ENCODE measurements around the gene HHIP. TPM values are rescaled to one million over a fixed set of nuclear protein-coding genes. Genes with fewer than 3 reads are reported as not detected.

Gene HHIP
- total RNA-seq, 1 experiment from 2014 or later = 0.32 TPM

DNA sequence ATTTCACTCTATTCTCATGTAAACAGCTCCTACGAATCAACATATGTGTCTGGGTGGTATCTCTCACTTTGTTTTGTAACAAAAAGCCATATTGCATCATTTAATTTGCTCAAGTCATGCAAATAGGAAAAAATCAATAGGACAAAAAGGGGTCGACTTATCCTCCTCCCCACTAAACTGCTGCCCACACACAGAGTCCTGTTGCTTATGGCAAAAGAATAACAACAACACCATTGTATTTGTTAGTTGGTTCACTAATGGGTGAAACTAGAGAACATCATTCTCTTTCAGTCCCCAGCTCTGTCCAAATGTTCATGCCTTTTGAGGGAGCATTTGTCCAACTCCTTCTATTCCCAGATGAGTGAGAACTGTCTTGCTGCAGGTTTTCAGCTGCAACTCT, 2.1 kb downstream of the HHIP start:
- Mint-ChIP-seq H3K4me3 (ENCODE audit: unreplicated experiment) (no peak overlapping the region), H3K36me3 (ENCODE audit: insufficient read depth, unreplicated experiment) (no peaks in the 10 kb centered on the region), H3K27me3 (ENCODE audit: insufficient read depth, unreplicated experiment) (peaks cover 13% of the 10 kb centered on the region), H3K9me3 (ENCODE audit: unreplicated experiment) (no peaks in the 10 kb centered on the region), H3K27ac (ENCODE audit: unreplicated experiment) (no peak overlapping the region), H3K4me1 (ENCODE audit: low read depth, unreplicated experiment) (no peaks in the 10 kb centered on the region)
- no TSS peak for BruUV-seq (replicated peaks)
- Histone ChIP-seq H3K36me3 (ENCODE audit: control insufficient read depth, insufficient read depth, low read length) (no peaks in the 10 kb centered on the region), H3K4me3 (ENCODE audit: low read depth, low read length) (no peak overlapping the region), H3K4me1 (no peaks in the 10 kb centered on the region), H3K27me3 (replicated peaks; ENCODE audit: control insufficient read depth, insufficient read depth, low read length) (no peaks in the 10 kb centered on the region), H3K9me3 (no peaks in the 10 kb centered on the region)
- intact Hi-C loops (cut with micrococcal nuclease; ENCODE audit: unreplicated experiment) = no loop called here
- ChIA-PET POLR2A (no interaction called here), CTCF (no interaction called here)
- TF ChIP-seq, protein P1, sequence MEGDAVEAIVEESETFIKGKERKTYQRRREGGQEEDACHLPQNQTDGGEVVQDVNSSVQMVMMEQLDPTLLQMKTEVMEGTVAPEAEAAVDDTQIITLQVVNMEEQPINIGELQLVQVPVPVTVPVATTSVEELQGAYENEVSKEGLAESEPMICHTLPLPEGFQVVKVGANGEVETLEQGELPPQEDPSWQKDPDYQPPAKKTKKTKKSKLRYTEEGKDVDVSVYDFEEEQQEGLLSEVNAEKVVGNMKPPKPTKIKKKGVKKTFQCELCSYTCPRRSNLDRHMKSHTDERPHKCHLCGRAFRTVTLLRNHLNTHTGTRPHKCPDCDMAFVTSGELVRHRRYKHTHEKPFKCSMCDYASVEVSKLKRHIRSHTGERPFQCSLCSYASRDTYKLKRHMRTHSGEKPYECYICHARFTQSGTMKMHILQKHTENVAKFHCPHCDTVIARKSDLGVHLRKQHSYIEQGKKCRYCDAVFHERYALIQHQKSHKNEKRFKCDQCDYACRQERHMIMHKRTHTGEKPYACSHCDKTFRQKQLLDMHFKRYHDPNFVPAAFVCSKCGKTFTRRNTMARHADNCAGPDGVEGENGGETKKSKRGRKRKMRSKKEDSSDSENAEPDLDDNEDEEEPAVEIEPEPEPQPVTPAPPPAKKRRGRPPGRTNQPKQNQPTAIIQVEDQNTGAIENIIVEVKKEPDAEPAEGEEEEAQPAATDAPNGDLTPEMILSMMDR (IDR thresholded peaks at IDR 0.05; ENCODE audit: insufficient read depth in 1 of 2, low read depth in 1 of 2, low read length in 1 of 2, severe bottlenecking in 1 of 2, unreplicated experiment in 1 of 2) = no peak
- no peak for DNase-seq

DNA sequence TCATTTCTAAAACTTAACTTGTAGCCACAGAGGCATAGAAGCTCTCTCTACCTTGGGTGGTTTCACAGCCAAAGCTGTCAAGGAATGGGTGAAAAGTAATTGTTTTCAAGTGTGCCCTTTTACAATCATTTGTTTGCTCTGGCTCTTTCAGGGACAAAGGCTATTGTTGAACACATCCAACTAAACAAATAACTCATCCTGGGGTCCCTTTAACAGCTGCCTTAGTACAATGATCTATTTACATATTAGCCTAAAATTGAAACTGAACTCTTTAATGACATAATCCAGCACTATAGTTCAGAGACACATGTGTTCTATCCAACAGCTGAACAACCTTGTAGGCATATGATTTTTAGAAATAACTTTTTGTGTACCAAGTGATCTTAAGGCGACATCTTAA, 3.7 kb downstream of the HHIP start:
- intact Hi-C loops (cut with micrococcal nuclease; ENCODE audit: unreplicated experiment) = no loop called here
- Mint-ChIP-seq H3K9me3 (ENCODE audit: unreplicated experiment) (no peaks in the 10 kb centered on the region), H3K4me1 (ENCODE audit: low read depth, unreplicated experiment) (no peaks in the 10 kb centered on the region), H3K36me3 (ENCODE audit: insufficient read depth, unreplicated experiment) (no peaks in the 10 kb centered on the region), H3K27me3 (ENCODE audit: insufficient read depth, unreplicated experiment) (peaks cover 13% of the 10 kb centered on the region), H3K27ac (ENCODE audit: unreplicated experiment) (no peak overlapping the region), H3K4me3 (ENCODE audit: unreplicated experiment) (no peak overlapping the region)
- Histone ChIP-seq H3K9me3 (no peaks in the 10 kb centered on the region), H3K4me3 (ENCODE audit: low read depth, low read length) (no peak overlapping the region), H3K4me1 (no peaks in the 10 kb centered on the region), H3K36me3 (ENCODE audit: control insufficient read depth, insufficient read depth, low read length) (no peaks in the 10 kb centered on the region), H3K27me3 (replicated peaks; ENCODE audit: control insufficient read depth, insufficient read depth, low read length) (no peaks in the 10 kb centered on the region)
- no peak for DNase-seq
- ChIA-PET CTCF (no interaction called here), POLR2A (no interaction called here)
- no TSS peak for BruUV-seq (replicated peaks)
- TF ChIP-seq, protein P1 (IDR thresholded peaks at IDR 0.05; ENCODE audit: insufficient read depth in 1 of 2, low read depth in 1 of 2, low read length in 1 of 2, severe bottlenecking in 1 of 2, unreplicated experiment in 1 of 2) = no peak

DNA sequence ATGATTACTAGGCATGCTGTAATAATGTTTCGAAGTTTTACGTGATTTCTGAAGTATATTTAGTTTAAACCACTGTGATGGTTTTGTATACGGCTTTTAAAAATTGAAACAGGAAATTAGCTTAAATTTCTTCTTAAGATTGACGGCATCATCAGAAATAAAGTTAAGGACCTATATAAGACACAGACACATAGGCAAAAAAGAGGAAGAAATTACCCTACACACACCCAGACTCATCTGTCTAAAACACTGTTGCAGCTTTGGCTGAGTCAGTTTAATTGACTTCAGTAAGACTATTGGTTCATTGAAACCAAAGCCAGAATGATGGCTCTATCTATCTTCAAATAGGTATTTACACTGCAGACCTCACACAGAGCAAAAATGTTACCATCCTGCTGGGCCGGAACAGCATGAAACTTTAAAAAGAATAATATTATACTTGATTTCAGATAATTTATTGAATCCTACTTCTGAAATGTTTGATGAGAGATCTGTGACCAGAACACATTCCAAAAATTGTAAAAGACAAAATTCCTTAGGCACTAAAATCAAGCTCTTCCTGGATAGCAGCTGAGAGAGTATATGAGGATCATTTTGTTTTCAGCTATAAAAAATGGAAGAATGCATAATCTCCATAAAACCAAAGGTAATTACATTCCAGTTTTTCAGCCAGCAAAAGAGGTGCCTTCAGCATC, 4.5 kb downstream of the HHIP start:
- Histone ChIP-seq H3K27me3 (replicated peaks; ENCODE audit: control insufficient read depth, insufficient read depth, low read length) (no peaks in the 10 kb centered on the region), H3K9me3 (no peaks in the 10 kb centered on the region), H3K4me3 (ENCODE audit: low read depth, low read length) (no peak overlapping the region), H3K4me1 (no peaks in the 10 kb centered on the region), H3K36me3 (ENCODE audit: control insufficient read depth, insufficient read depth, low read length) (no peaks in the 10 kb centered on the region)
- Mint-ChIP-seq H3K27ac (ENCODE audit: unreplicated experiment) (no peak overlapping the region), H3K4me1 (ENCODE audit: low read depth, unreplicated experiment) (no peaks in the 10 kb centered on the region), H3K9me3 (ENCODE audit: unreplicated experiment) (no peaks in the 10 kb centered on the region), H3K27me3 (ENCODE audit: insufficient read depth, unreplicated experiment) (peaks cover 15% of the 10 kb centered on the region), H3K36me3 (ENCODE audit: insufficient read depth, unreplicated experiment) (no peaks in the 10 kb centered on the region), H3K4me3 (ENCODE audit: unreplicated experiment) (no peak overlapping the region)
- TF ChIP-seq, protein P1 (IDR thresholded peaks at IDR 0.05; ENCODE audit: insufficient read depth in 1 of 2, low read depth in 1 of 2, low read length in 1 of 2, severe bottlenecking in 1 of 2, unreplicated experiment in 1 of 2) = no peak
- no TSS peak for BruUV-seq (replicated peaks)
- ChIA-PET POLR2A (no interaction called here), CTCF (interaction anchor here (0.6 kb wide), 1 partner anchor 483 kb away, joined by 3 read pairs; no protein-coding TSS in a partner anchor)
- no peak for DNase-seq
- intact Hi-C loops (cut with micrococcal nuclease; ENCODE audit: unreplicated experiment) = no loop called here
